KOPT-K1 (cell line): Measurements from ENCODE around the gene CTAG1B.
"Not testable (repeated sequence)": the region's sequence is repeated elsewhere in the genome, so short reads cannot be mapped to it uniquely, and the experiment has no call there.

Source experiments
- H3K27ac ChIP-seq: fragments of 200-600 bp; sonication (generic); 2 replicates; pipeline ENCODE4 v1.5.1; 2016; ENCODE audit warnings: antibody characterized with exemption, mild to moderate bottlenecking, low read depth, low read length; ENCODE audit not compliant: poor library complexity, severe bottlenecking
- H3K36me3 ChIP-seq: fragments of 200-600 bp; sonication (generic); 2 replicates; pipeline ENCODE4 v1.5.1; 2017; ENCODE audit warnings: antibody characterized with exemption, mild to moderate bottlenecking, low read length, moderate library complexity; ENCODE audit not compliant: insufficient read depth
- H3K9me3 ChIP-seq: fragments of 200-600 bp; sonication (generic); 2 replicates; pipeline ENCODE4 v1.5.1; 2017; ENCODE audit warnings: antibody characterized with exemption, low read length, mild to moderate bottlenecking; ENCODE audit not compliant: insufficient read depth, poor library complexity, severe bottlenecking

Gene CTAG1B

GRCh38 chrX:154582994-154583393 lies 36.1 kb downstream of the CTAG1B start:
- not testable (repeated sequence) for H3K9me3 ChIP-seq, H3K36me3 ChIP-seq, H3K27ac ChIP-seq

- not testable (repeated sequence) for H3K36me3 ChIP-seq, H3K27ac ChIP-seq, H3K9me3 ChIP-seq
These were observed 44.0 kb downstream of the CTAG1B start for GRCh38 chrX:154575076-154575475.

- H3K36me3 ChIP-seq, H3K9me3 ChIP-seq, H3K27ac ChIP-seq: not testable (repeated sequence)
These were observed 46.0 kb downstream of the CTAG1B start for GRCh38 chrX:154573061-154573460.

GRCh38 chrX:154570361-154570760 lies 48.7 kb downstream of the CTAG1B start:
- H3K36me3 ChIP-seq, H3K9me3 ChIP-seq: not testable (repeated sequence)

More at GRCh38 chrX:154570361-154570760, 48.7 kb downstream of the CTAG1B start:
- H3K27ac ChIP-seq, result not testable (repeated sequence)
